Cardiac fibroblast (primary cell): ENCODE results near the gene TDRD9.
"Not testable (repeated sequence)": the region's sequence is repeated elsewhere in the genome, so short reads cannot be mapped to it uniquely, and the experiment has no call there.

Experiments used
- DNase-seq, 2 donors: peaks; one replicate each; pipeline versions ENCODE4 v3.0.0 to v3.0.0-alpha.2; 2010; ENCODE audit warnings: low read depth in 2 of 2
- H3K4me3 ChIP-seq, 2 donors: replicated peaks in 1 of 2; 1 replicate in 1 of 2; 2 replicates in 1 of 2; pipeline ENCODE4 v1.5.1; 2011; ENCODE audit warnings: low read depth in 2 of 2, low read length in 2 of 2, mild to moderate bottlenecking in 2 of 2, moderate library complexity in 1 of 2
- CTCF ChIP-seq: IDR thresholded peaks from one replicate; pipeline ENCODE4 v1.5.1; 2011; ENCODE audit warnings: low read depth, mild to moderate bottlenecking, low read length, inconsistent platforms

The TDRD9 gene

GRCh38 chr14:103974575-103974974 lies 46.3 kb downstream of the TDRD9 start:
- TF ChIP-seq CTCF = no peak
- no peak for DNase-seq
- H3K4me3 ChIP-seq = no peak overlapping the region

- peak; percentile 43 for TF ChIP-seq CTCF
- DNase-seq = peak; percentile 46 to 48
- H3K4me3 ChIP-seq = not testable (repeated sequence)
These were observed 52.5 kb downstream of the TDRD9 start for GRCh38 chr14:103980623-103981238.

GRCh38 chr14:103984196-103984595 lies 55.9 kb downstream of the TDRD9 start:
- TF ChIP-seq CTCF = no peak
- DNase-seq = no peak
- H3K4me3 ChIP-seq = no peak overlapping the region

GRCh38 chr14:103989034-103989433 lies 60.8 kb downstream of the TDRD9 start:
- DNase-seq = no peak
- H3K4me3 ChIP-seq = no peak overlapping the region
- TF ChIP-seq CTCF = no peak

GRCh38 chr14:103989964-103990363 lies 61.7 kb downstream of the TDRD9 start:
- no peak overlapping the region for H3K4me3 ChIP-seq
- TF ChIP-seq CTCF = no peak
- no peak for DNase-seq

- TF ChIP-seq CTCF = no peak
- peak in 1 of 2 donors; percentile 22 for DNase-seq
- H3K4me3 ChIP-seq = no peak overlapping the region
These were observed 66.4 kb downstream of the TDRD9 start for GRCh38 chr14:103994535-103995184.
